Fibroblast of skin of back (primary cell): ENCODE data around the gene RPS15.

ENCODE experiments used
- DNase-seq: peaks from one replicate; pipeline ENCODE4 v3.0.0-alpha.2; 2013

RPS15 gene

GRCh38 chr19:1420590-1420989 is 17.6 kb upstream of the RPS15 start:
- no peak for DNase-seq

- no peak for DNase-seq
Measured at GRCh38 chr19:1421218-1421957, 16.8 kb upstream of the RPS15 start.

GRCh38 chr19:1421958-1422305 is 16.3 kb upstream of the RPS15 start:
- no peak for DNase-seq

- DNase-seq, result no peak
Measured at GRCh38 chr19:1422360-1422759, 15.8 kb upstream of the RPS15 start.

GRCh38 chr19:1422943-1423342 is 15.3 kb upstream of the RPS15 start:
- no peak for DNase-seq

GRCh38 chr19:1423436-1424191 is 14.6 kb upstream of the RPS15 start:
- no peak for DNase-seq

GRCh38 chr19:1424192-1424955 is 13.8 kb upstream of the RPS15 start:
- DNase-seq, result no peak

- no peak for DNase-seq
Measured at GRCh38 chr19:1425102-1425837, 12.9 kb upstream of the RPS15 start.

GRCh38 chr19:1425902-1426301 is 12.3 kb upstream of the RPS15 start:
- DNase-seq, result no peak

- DNase-seq, result no peak
Measured at GRCh38 chr19:1426736-1427135, 11.5 kb upstream of the RPS15 start.

- no peak for DNase-seq
Measured at GRCh38 chr19:1427221-1427920, 10.8 kb upstream of the RPS15 start.

- DNase-seq, result no peak
Measured at GRCh38 chr19:1428738-1429391, 9.3 kb upstream of the RPS15 start.

- DNase-seq, result no peak
Measured at GRCh38 chr19:1429750-1430149, 8.4 kb upstream of the RPS15 start.

GRCh38 chr19:1430246-1430645 is 8.0 kb upstream of the RPS15 start:
- no peak for DNase-seq

- DNase-seq, result no peak
Measured at GRCh38 chr19:1431759-1432506, 6.3 kb upstream of the RPS15 start.

- DNase-seq, result no peak
Measured at GRCh38 chr19:1432507-1432887, 5.7 kb upstream of the RPS15 start.

GRCh38 chr19:1433119-1434039 is 4.8 kb upstream of the RPS15 start:
- no peak for DNase-seq

- DNase-seq, result no peak
Measured at GRCh38 chr19:1434040-1434366, 4.2 kb upstream of the RPS15 start.

- no peak for DNase-seq
Measured at GRCh38 chr19:1434577-1435060, 3.6 kb upstream of the RPS15 start.
